Measurements from ENCODE around the gene CLEC18A.
"Not testable (repeated sequence)": the region's sequence is repeated elsewhere in the genome, so short reads cannot be mapped to it uniquely, and the experiment has no call there.

Gene CLEC18A

GRCh38 chr16:69951017-69951671 is at the start of gene CLEC18A:
TSS of gene CLEC18A (plus strand) at chr16:69951334. CDS start at chr16:69951367, 33 bp downstream.
- not testable (repeated sequence) for FAIRE-seq

- no peak for FAIRE-seq
These were observed 47.2 kb upstream of the CLEC18A start for GRCh38 chr16:69903865-69904415.

DNA sequence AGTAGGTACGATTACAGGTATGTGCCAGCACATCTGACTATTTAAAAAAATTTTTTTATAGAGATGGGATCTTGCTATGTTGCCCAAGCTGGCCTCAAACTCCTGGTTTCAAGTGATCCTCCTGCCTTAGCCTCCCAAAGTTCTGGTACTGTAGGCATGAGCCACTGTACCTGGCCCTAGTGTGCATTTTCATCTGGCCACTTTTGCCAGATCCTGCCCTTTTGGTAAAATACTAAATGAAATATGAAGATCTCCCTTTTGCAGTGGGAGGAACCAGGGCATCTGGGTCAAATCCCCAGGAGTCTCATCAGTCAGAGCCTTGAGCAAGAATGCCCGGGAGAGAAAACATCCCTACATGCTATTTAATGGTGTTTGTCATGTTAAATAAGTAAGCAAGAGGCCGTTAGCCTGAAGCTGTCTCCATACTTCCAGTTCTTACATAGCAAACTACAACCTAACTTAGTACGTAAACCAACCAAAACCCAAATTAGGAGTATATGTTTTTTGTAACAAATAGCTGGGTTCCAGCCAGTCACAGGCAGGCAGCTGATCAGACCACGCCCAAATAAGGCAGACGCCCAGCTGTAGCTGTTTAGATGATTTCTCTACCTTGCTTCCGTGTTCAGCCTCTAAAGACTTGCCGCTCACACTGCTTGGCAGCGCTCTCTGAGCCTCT is 46.5 kb upstream of the CLEC18A start:
- FAIRE-seq, result no peak

DNA sequence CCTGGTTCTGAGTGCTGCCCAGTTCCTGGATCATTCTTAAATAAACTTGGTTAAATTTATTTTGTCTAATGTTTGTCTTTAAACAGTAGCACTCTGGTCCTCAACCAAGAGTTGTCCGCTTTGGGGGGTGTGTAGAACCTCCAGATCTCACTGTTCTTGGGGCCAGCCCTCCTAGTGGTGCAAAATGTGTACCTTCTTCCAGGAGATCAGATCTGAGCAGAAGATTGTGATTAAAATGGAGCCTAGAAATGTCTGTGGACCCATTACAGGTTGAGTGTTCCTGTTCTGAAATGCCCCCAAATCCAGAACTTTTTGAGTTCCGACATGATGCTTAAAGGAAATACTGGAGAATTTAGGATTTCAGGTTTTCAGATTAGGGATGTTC is 46.0 kb upstream of the CLEC18A start:
- FAIRE-seq, result no peak

DNA sequence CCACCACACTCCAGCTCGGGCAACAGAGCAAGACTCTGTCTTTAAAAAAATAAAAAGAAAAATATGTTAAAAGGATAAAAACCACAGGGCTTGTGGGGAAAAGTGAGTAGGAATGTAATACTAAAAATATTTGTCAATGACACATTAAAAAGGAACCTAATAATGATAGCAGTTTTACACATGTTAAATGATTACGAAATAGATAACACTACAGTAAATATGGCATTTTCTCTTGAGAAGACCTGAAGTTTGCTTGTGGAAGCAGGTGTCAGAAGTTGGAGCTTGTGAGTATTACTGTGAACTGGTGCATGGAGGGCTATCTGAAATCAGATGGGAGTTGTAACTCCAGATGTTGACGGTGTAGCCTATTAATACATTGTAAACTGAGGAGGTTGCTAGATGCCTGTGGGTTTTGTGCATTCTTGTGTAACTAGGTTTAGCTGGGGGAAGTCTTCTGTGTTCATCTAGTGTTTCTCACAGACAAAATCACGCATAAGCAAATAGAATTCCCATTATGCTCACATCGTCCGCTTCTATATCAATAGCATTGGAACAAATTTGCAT is 44.2 kb upstream of the CLEC18A start:
- no peak for FAIRE-seq

GRCh38 chr16:69909043-69909442 is 42.1 kb upstream of the CLEC18A start:
- FAIRE-seq, result no peak

- no peak for FAIRE-seq
These were observed 41.4 kb upstream of the CLEC18A start for GRCh38 chr16:69909760-69910159.

DNA sequence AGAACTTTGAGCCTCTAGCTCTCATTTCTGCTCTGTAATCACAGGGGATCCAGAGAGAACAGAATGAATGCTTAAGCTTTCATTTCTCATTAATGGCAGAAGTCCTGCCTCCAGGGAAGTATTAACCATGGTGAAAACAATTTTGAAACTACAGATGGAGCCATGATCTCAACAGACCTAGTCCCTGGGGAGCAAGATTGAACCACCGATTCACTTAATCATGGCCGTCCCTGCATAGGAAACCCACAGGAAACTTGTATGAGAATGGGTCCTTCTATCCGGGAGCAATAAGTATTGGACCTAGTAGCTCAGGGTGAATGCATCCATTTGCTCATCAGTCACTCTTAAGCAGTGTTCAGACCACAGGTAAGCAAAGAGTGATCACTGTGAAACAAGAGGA is 40.2 kb upstream of the CLEC18A start:
- FAIRE-seq, result no peak

DNA sequence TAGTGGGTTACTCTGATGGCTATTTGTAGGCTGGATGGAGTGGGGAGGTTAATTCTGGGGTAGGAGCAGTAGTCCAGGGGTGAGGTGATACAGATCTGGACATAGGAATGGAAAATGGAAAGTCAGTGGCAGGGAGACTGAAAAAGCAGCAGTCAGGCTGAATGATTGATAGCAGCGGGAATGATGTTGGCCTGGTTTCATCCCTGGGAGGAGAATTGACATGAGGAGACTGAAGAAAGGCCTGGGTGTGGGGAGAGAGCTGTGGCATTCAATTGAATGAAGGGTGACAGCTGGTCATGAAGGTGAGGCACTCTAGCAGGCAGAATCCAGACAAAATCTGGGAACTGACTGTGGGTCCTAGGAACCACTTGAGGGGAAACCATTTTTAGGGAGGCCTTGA is 34.7 kb upstream of the CLEC18A start:
- no peak for FAIRE-seq

DNA sequence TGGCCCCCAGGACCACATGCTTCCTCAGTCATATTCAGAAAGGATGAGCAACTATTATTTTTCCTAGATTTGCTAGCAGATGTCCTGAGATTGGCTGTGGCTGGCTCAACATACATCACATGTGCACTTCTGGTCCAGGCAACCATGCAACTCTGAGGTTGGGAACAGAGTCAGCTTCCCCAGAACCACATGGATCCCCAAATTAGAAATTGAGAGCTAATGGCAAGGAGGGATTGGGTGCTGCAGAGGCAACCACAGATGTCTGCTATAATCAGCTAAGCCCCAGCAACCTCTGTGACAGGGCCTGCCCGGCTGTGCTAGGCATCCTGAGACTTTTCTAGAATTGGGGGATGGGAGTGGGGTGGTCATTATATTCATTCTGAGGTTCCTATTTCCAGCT is 33.8 kb upstream of the CLEC18A start:
- FAIRE-seq, result no peak

DNA sequence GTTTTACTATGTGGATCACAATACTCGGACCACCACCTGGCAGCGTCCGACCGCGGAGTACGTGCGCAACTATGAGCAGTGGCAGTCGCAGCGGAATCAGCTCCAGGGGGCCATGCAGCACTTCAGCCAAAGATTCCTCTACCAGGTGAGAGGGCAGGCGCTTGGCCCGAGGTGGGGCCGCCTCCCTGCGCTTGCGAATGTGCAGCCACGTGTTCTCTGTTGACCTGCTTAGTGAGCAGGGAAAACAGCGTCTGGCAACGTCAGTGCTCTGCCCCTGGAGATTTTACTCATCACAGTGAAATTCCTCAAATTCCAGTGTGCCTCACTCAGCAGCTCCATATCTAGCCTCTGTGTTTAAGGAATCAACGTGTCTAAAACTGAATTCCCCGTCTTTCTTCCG is 33.4 kb upstream of the CLEC18A start:
- FAIRE-seq, result no peak

DNA sequence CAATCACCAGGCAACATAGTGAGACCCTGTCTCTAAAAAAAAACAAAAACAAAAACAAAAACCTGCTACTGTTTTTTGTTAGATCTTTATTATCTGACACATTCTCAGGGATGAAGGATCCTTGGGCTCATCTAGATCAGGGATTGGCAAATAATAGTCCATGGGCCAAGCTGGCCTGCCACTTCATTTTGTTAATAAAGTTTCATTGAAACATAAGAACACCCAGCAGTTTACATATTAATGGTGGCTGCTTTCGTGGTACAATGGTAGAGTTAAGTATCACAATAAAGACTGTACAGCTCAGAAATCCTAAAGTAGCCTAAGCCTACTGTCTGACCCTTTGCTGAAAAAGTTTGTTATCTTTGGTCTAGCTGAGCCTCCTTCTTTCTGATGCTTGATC is 32.9 kb upstream of the CLEC18A start:
- FAIRE-seq, result no peak

DNA sequence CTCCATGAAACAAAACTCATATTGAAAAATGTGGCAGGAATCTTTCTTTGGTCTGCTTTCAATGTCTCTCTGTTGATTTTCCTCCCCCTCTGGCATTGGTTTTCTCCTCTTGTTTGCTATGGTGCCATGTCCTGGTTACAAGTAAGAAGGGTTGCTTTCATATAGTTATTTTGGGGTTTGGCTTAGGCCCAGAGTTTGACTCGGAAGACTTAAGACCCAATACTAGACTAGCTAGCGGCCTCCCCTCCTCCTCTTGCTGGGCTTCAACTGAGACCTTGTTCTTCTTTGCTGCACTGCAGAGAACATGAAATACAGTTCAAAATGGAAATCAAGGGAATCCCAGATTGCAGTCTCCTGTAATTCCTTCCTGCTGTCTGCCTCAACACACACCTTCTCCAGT is 30.0 kb upstream of the CLEC18A start:
- no peak for FAIRE-seq

DNA sequence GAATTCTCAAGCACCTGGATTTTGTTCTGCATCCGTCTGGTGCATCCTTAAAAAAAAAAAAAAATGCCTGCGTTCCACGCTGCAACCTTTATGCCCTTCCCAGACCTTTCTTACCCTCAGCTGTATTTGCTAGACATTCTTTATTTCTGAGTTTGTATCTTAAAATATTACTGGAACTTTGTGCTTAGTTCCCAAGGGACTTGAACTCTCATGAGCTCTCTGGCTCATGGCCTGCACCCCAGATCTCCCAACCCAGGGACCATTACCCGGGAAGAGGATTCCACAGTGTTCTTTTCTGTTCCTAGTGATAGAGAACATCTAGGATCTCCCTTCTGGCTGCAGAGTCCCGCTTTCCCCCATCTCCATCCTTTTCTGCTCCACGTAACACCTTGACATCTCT is 28.9 kb upstream of the CLEC18A start:
- FAIRE-seq, result no peak

DNA sequence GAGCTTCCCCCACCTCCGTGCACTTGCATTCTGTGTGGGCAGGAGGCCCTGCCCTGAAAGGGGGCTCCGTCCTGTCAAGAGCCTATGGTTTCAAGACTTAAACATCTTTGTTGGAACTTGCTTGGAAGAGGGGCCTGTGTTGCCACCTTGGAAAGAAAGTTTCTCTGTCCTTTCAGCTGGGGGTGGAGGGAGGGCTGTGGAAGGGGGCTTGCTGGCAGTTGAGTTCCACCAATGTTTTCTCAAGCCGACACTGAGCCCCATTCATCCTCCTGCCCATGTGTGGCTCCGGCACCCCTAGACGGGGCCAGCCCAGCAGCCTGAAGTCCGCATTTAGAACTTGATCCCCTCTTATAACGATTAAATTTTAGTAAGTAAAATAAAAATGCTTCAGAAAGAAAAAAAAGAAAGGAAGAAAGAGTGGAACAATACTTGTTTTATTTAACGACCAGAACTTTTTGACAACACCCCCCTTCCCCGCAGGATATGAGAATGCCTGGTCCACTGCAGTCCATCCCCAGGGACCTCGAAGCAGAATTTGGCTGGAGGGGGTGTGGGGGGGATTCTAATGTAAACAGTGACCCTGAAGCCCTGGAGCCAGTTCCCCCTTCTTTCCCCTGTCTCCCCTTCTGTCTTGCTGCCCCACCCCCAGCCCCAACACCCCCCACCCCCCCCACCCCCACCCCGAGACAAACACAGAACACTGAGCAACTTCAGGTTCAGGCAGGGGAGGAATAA is 26.9 kb upstream of the CLEC18A start:
- no peak for FAIRE-seq

DNA sequence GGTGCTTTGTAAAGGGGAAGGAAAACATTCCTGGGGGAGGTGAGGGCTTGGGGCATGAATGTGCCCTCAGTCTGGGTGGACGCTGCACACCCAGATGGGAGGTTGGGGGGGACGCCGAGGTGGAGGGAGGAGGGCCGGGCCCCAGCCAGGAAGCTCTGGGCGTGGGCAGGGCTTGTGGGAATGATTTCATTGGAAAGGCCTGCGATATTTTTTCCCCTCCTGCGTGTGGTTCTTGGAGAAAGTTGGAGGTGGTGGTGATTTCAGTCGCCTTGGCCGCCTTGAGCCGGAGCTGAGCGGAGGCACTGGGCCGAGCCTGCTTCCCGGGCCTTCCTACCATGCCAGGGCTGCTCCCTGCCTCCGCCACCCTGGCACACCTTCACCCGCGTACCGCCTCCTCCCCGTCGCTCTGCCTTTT is 26.4 kb upstream of the CLEC18A start:
- no peak for FAIRE-seq

DNA sequence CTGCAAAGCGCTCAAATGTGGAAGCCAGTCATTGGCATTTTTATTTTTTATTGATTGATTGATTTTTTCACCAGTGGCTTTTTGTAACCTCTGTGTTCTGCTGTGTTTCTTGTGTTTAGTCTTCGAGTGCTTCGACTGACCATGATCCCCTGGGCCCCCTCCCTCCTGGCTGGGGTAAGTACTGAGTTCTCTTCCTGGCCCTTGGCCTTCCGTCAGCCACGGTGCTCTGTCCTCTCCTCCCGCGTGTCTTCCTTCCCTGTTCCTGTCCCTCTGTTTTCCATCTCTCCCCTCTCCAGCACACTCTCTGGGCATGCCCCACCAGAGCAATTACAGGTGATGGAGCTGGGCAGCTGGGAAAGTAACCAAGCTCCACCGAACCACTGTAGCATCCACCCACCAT is 25.8 kb upstream of the CLEC18A start:
- no peak for FAIRE-seq

- FAIRE-seq, result no peak
These were observed 24.9 kb upstream of the CLEC18A start for GRCh38 chr16:69926241-69926640.

DNA sequence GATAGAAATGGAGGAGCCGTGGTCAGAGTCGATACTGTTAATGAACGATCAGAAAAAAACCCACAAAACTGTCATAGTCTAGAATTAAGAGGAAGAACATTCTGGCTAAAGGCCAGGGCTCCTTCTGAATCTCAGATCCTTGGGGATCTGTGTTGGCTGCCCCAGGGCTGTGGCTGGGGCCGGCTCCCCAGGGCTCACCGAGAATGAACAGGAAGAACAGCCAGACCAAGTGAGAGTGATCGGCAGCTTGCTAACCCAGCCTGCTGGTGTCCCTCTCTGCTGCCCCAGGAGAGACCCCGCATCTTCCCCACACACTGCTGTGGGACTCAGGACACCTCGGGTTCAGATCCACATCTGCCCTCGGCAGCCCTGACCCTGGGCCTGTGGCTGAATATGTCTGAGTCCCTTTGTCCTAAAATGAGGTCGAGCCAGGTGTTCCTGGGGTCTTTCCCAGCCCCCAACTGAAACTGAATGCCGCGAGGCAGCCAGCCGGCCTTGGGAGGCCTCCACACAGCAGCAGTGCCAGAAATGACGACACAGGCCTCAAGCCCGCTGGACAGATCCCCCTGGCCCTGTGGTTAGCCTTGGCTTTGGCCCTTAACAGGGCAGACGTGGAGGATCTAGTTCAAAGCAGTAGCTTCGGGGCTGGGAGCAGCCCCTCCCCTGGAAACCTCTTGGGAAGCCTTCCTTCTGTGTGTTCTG is 23.9 kb upstream of the CLEC18A start:
- FAIRE-seq, result no peak

DNA sequence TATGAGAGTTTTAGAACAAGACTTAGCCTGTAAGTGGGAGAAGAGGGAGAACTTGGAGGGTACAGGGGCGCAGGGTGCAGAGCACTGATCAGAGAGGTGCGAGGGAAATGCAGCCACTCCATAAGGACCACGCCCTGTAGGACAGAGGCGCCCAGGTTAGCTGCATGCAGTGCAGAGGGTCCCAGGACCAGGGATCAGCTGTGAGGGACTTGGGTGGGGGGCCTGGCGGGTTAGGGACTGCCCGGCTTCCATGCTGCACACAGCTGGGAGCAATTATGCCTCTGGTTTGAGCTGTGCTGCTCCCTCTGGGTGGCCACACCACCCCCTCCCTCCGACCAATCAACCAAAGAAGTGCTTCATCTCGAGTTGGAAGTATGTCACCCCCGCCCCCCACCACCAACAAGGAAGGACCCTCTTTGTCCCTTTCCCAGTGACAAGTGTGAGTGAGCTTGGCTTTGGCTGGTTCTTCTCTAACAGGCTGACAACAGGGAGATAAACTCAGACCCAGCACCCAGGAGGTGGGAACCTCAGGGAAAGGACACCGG is 22.2 kb upstream of the CLEC18A start:
- FAIRE-seq, result no peak

DNA sequence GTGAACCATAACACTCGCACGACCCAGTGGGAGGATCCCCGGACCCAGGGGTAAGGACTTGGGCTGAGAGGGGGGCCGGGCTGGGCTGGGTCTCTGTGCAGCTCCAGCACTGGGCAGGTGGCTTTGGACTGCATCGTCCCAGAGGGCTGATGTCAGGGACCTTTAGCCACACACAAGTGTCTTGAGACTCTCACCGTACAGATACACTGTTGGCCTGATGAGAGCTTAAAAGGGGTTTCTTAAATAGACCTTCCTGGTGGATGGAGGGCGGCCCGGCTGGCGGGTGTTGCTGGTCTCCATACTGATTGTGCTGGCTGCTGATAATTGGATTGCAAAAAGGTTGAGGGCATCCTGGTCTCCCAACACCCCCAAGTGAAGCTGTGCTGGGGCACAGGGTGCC is 21.7 kb upstream of the CLEC18A start:
- FAIRE-seq, result no peak

GRCh38 chr16:69930117-69930776 is 20.9 kb upstream of the CLEC18A start:
- FAIRE-seq, result no peak
